ENCODE results near the gene RAB3B. TPM values are rescaled to one million over a fixed set of nuclear protein-coding genes. Genes with fewer than 3 reads are reported as not detected.

RAB3B gene
- polyA plus RNA-seq, 3 donors = under 0.01 TPM; not detected in 2

DNA sequence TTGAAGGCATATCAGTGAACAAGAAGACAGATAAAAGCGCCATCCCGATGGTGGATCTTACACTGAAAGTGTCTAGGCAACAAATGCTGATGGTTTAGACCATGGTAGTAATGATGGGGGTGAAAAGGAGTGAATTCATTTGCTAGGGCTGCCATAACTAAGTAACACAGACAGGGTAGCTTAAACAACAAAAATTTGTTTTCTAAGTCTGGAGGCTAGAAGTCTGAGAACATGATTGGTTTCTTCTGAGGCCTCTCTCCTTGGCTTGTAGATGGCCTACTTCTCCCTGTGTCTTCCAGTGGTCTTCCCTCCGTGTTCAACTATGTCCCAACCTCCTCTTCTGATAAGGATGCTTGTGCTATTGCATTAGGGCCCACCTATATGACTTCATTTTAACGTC, 13.4 kb upstream of the RAB3B start:
- Histone ChIP-seq H3K4me3 (replicated peaks in 1 of 3; ENCODE audit: low read depth in 2 of 3, low read length in 3 of 3) (no peak overlapping the region), H3K36me3 (replicated peaks in 1 of 2; ENCODE audit: control insufficient read depth in 1 of 2, insufficient read depth in 2 of 2, low read length in 2 of 2) (no peaks in the 10 kb centered on the region), H3K4me1 (ENCODE audit: control insufficient read depth in 1 of 2, insufficient read depth in 2 of 2, low read length in 2 of 2) (no peaks in the 10 kb centered on the region), H3K4me2 (replicated peaks; ENCODE audit: extremely low read depth, low read length, poor library complexity, severe bottlenecking) (no peak overlapping the region), H3K27ac (ENCODE audit: low read depth in 1 of 2, low read length in 2 of 2) (no peak overlapping the region), H3K9me3 (replicated peaks in 1 of 2; ENCODE audit: control insufficient read depth in 1 of 2, insufficient read depth in 1 of 2, low read length in 2 of 2) (no peaks in the 10 kb centered on the region), H4K20me1 (ENCODE audit: insufficient read depth, low read length) (no peaks in the 10 kb centered on the region), H3K27me3 (ENCODE audit: control insufficient read depth in 2 of 2, insufficient read depth in 2 of 2, low read length in 2 of 2) (peaks cover 8 to 11% of the 10 kb centered on the region in 2 donors), H2AFZ (ENCODE audit: insufficient read depth, low read depth, low read length, poor library complexity, severe bottlenecking) (no peak overlapping the region), H3K9ac (ENCODE audit: insufficient read depth, low read length, poor library complexity, severe bottlenecking) (no peak overlapping the region), H3K79me2 (ENCODE audit: insufficient read depth, low read length) (no peaks in the 10 kb centered on the region)
- H3K9me3 Mint-ChIP-seq = no peaks in the 10 kb centered on the region
- peak overlapping the region in 1 of 2 donors; percentile 30 for H3K4me3 Mint-ChIP-seq
- TF ChIP-seq CTCF (IDR thresholded peaks at IDR 0.05) = no peak
- no peaks in the 10 kb centered on the region for H3K4me1 Mint-ChIP-seq
- H3K27me3 Mint-ChIP-seq (ENCODE audit: low read depth in 3 of 3) = peaks cover 26 to 38% (median 31%) of the 10 kb centered on the region in 3 donors
- DNase-seq = no peak
- H3K36me3 Mint-ChIP-seq = no peaks in the 10 kb centered on the region
- no peak overlapping the region for H3K27ac Mint-ChIP-seq
- WGBS (ENCODE audit: insufficient coverage) = 50% methylated on average over 2 of the region's 4 CpGs
- intact Hi-C loops (cut with micrococcal nuclease) = loop anchor here in 1 of 2 donors (2.0 kb wide), 1 partner anchor 107 kb away; no protein-coding TSS in a partner anchor

DNA sequence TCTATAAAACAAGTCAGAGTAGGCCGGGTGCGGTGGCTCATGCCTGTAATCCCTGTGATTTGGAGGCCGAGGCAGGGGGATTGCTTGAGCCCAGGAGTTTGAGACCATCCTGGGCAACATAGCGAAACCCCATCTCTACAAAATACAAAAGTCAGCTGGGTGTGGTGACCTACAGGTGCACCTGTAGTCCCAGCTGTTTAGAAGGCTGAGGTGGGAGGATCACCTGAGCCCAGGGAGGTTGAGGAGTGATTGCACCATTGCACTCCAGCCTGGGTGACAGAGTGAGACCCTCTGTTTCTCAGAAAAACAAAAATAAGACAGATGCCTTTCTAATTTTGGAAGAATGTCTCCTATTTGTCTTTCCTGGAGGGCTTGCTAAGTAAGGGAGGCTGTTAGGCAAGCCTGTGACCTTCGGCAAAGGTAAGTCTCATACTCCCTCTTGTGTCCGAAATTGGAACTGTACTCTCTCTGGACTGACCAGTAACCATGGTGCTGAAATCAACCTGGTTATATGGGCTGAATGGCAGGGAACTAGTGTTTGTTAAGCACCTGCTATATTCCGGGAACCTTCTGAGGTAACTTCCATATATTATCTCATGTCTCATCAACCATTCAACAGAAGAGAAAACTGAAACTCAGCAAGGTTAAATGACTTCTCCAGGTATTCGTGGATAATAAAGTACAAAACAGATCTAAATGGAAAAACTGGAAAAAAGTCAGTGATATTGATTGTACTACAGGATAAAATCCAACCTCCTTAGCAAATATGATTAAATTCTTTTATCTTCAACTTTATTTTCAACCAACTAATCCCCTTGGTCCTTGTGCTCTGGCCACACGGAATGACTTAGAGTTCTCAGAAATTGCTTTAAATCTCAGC, 11.8 kb upstream of the RAB3B start:
- Mint-ChIP-seq H3K4me1 (no peaks in the 10 kb centered on the region), H3K4me3 (no peak overlapping the region), H3K27ac (no peak overlapping the region), H3K9me3 (no peaks in the 10 kb centered on the region), H3K36me3 (no peaks in the 10 kb centered on the region), H3K27me3 (ENCODE audit: low read depth in 3 of 3) (peaks cover 23 to 27% (median 24%) of the 10 kb centered on the region in 3 donors)
- Histone ChIP-seq H3K36me3 (replicated peaks in 1 of 2; ENCODE audit: control insufficient read depth in 1 of 2, insufficient read depth in 2 of 2, low read length in 2 of 2) (no peaks in the 10 kb centered on the region), H3K27me3 (ENCODE audit: control insufficient read depth in 2 of 2, insufficient read depth in 2 of 2, low read length in 2 of 2) (peaks cover 8 to 9% of the 10 kb centered on the region in 2 donors), H3K27ac (ENCODE audit: low read depth in 1 of 2, low read length in 2 of 2) (no peak overlapping the region), H3K9ac (ENCODE audit: insufficient read depth, low read length, poor library complexity, severe bottlenecking) (no peak overlapping the region), H2AFZ (ENCODE audit: insufficient read depth, low read depth, low read length, poor library complexity, severe bottlenecking) (no peak overlapping the region), H3K4me3 (replicated peaks in 1 of 3; ENCODE audit: low read depth in 2 of 3, low read length in 3 of 3) (no peak overlapping the region), H4K20me1 (ENCODE audit: insufficient read depth, low read length) (no peaks in the 10 kb centered on the region), H3K4me2 (replicated peaks; ENCODE audit: extremely low read depth, low read length, poor library complexity, severe bottlenecking) (no peak overlapping the region), H3K9me3 (replicated peaks in 1 of 2; ENCODE audit: control insufficient read depth in 1 of 2, insufficient read depth in 1 of 2, low read length in 2 of 2) (no peaks in the 10 kb centered on the region), H3K4me1 (ENCODE audit: control insufficient read depth in 1 of 2, insufficient read depth in 2 of 2, low read length in 2 of 2) (no peaks in the 10 kb centered on the region), H3K79me2 (ENCODE audit: insufficient read depth, low read length) (no peaks in the 10 kb centered on the region)
- intact Hi-C loops (cut with micrococcal nuclease) = loop anchor here in 1 of 2 donors (2.0 kb wide), 1 partner anchor 105 kb away; no protein-coding TSS in a partner anchor
- peak; percentile 45 to 73 (median 64) for DNase-seq
- peak; percentile 96 for TF ChIP-seq CTCF (IDR thresholded peaks at IDR 0.05)
- WGBS (ENCODE audit: insufficient coverage) = 79% methylated on average over 1 of the region's 9 CpGs

All from CD14-positive monocyte (primary cell).